GM12891 (cell line): ENCODE measurements around the gene NISCH.

Source experiments
- PAX5 ChIP-seq: IDR thresholded peaks from 2 replicates; pipeline ENCODE4 v1.6.1; 2011; ENCODE audit warnings: low read length, moderate library complexity, mild to moderate bottlenecking; ENCODE audit not compliant: insufficient read depth, severe bottlenecking
- POLR2A ChIP-seq: IDR thresholded peaks from 2 replicates; pipeline ENCODE4 v1.6.1; 2011; ENCODE audit warnings: low read depth, low read length, control low read depth
- POLR2AphosphoS5 ChIP-seq: IDR thresholded peaks from 2 replicates; pipeline ENCODE4 v1.6.1; 2011; ENCODE audit warnings: low read depth, low read length, control low read depth
- SPI1 ChIP-seq: IDR thresholded peaks from 2 replicates; pipeline ENCODE4 v1.6.1; 2011; ENCODE audit warnings: low read depth, low read length, control low read depth

DNA sequence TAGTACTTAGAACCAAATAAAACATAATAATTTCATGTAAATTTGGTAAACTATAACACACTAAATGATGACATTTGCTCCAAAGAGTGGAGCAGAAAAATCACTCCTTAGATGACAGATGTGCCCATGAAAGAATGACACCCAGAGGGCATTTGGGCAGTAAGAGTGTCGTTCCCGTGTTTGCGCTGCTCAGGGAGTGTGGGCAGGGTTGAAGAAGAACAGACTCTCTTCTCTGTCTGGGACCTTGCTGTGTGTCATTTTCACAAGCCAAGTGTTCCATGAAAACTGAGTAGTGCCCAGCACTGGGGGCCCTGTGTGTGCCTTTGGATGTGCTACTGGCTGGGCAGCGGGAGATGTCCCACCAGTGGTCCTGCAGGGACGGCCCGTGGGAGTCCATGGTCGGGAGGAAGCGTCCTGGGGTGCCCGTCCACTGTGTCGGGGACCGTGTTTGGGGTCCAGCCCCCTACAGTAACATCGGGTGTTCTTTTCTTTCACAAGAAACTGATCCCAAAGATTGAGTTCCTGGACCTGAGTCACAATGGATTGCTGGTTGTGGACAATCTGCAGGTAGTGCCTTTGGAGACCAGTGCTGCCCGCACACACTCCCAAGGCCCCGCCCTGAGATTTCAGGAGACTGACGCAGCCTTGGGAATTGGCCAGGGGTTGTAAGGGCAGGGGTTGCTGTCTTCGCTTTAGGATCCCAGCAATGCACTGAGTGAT is 21.8 kb downstream of the NISCH start:
- no peak for TF ChIP-seq POLR2AphosphoS5
- TF ChIP-seq POLR2A: no peak
- no peak for TF ChIP-seq SPI1
- TF ChIP-seq PAX5: no peak
